Measurements from ENCODE around the gene LAS1L.
"Not testable (repeated sequence)": the region's sequence is repeated elsewhere in the genome, so short reads cannot be mapped to it uniquely, and the experiment has no call there.

DNA sequence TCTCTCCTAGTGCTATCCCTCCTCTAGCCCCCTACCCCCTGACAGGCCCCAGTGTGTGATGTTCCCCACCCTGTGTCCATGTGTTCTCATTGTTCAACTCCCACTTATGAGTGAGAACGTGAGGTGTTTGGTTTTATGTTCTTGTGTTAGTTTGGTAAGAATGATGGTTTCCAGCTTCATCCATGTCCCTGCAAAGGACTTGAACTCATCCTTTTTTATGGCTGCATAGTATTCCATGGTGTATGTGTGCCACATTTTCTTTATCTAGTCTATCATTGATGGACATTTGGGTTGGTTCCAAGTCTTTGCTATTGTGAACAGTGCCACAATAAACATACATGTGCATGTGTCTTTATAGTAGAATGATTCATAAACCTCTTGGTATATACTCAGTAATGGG, 28.3 kb upstream of the LAS1L start:
- not testable (repeated sequence) for TF ChIP-seq ZNF274 (IDR thresholded peaks at IDR 0.05; ENCODE audit: low read depth, low read length); SUZ12 (IDR thresholded peaks at IDR 0.05; ENCODE audit: extremely low read depth, insufficient read depth, insufficient read length)
